HG02642 (cell line): Measurements from ENCODE around the gene IAPP.
"Not testable (repeated sequence)": the region's sequence is repeated elsewhere in the genome, so short reads cannot be mapped to it uniquely, and the experiment has no call there.

ENCODE experiments used
- ATAC-seq: cut with Tn5 transposase; IDR thresholded peaks from one replicate; pipeline ENCODE4 v1.9.1; 2021; ENCODE audit warnings: mild to moderate bottlenecking; ENCODE audit not compliant: unreplicated experiment, poor library complexity

Gene IAPP

GRCh38 chr12:21370845-21371449 lies 1.8 kb upstream of the IAPP start:
- no peak for ATAC-seq

- no peak for ATAC-seq
Observed at GRCh38 chr12:21379218-21379617, 6.5 kb downstream of the IAPP start.

- not testable (repeated sequence) for ATAC-seq
Observed at GRCh38 chr12:21381320-21381719, 8.6 kb downstream of the IAPP start.

GRCh38 chr12:21384261-21384660 lies 11.6 kb downstream of the IAPP start:
- no peak for ATAC-seq

GRCh38 chr12:21387174-21387573 lies 14.5 kb downstream of the IAPP start:
- ATAC-seq = no peak

GRCh38 chr12:21392384-21392783 lies 19.7 kb downstream of the IAPP start:
- no peak for ATAC-seq

DNA sequence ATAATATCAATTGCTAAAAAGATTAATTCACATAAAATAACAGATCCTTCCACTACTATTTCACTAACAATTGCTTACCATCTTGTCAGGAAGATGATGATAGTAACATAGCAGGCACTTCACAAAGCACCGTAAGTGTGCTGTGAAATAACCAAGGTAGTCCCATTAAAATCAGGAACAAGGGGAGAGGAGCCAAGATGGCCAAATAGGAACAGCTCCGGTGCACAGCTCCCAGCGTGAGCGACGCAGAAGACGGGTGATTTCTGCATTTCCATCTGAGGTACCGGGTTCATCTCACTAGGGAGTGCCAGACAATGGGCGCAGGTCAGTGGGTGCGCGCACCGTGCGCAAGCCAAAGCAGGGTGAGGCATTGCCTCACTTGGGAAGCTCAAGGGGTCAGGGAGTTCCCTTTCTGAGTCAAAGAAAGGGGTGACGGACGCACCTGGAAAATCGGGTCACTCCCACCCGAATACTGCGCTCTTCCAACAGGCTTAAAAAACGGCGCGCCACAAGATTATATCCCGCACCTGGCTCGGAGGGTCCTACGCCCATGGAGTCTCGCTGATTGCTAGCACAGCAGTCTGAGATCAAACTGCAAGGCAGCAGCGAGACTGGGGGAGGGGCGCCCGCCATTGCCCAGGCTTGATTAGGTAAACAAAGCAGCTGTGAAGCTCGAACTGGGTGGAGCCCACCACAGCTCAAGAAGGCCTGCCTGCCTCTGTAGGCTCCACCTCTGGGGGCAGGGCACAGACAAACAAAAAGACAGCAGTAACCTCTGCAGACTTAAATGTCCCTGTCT lies 22.3 kb downstream of the IAPP start:
- not testable (repeated sequence) for ATAC-seq

- no peak for ATAC-seq
Observed at GRCh38 chr12:21413369-21414277, 40.9 kb downstream of the IAPP start.

DNA sequence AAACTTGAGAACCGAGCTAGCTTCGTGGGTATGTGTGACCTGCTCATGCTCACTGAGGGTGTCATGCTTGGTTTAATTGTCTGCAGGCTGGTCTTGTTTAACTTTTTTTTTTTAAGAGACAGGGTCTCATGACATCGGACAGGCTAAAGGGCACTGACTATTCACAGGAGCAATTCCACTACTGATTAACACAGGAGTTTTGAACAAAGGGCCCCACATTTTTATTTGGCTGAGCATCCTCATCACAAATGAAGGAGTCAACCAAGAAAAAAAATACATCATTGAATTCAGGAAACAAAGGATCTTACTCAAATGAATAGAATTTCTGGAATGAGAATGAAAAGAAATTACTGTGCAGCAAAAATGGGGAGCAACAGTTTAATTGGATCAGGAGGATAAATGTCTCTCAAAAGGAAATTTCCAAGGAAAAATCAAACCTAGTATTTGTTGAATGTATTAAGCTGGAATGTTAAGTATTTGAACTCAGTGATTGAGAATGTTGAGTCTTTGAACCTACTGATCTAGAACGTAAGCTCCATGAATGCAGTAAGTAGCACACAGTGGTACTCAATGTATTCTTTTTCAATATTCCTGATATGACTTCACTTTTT lies 43.9 kb downstream of the IAPP start:
- no peak for ATAC-seq

DNA sequence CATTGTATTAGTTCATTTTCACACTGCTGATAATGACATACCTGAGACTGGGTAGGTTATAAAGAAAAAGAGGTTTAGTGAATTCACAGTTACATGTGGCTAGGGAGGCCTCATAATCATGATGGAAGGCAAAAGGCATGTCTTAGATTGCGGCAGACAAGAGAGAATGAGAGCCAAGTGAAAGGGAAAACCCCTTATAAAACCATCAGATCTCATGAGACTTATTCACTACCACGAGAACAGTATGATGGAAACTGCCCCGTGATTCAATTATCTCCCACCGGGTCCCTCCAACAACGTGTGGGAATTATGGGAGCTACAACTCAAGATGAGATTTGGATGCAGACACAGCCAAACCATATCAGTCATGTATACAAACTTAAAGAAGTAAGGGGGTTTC lies 45.7 kb downstream of the IAPP start:
- not testable (repeated sequence) for ATAC-seq

DNA sequence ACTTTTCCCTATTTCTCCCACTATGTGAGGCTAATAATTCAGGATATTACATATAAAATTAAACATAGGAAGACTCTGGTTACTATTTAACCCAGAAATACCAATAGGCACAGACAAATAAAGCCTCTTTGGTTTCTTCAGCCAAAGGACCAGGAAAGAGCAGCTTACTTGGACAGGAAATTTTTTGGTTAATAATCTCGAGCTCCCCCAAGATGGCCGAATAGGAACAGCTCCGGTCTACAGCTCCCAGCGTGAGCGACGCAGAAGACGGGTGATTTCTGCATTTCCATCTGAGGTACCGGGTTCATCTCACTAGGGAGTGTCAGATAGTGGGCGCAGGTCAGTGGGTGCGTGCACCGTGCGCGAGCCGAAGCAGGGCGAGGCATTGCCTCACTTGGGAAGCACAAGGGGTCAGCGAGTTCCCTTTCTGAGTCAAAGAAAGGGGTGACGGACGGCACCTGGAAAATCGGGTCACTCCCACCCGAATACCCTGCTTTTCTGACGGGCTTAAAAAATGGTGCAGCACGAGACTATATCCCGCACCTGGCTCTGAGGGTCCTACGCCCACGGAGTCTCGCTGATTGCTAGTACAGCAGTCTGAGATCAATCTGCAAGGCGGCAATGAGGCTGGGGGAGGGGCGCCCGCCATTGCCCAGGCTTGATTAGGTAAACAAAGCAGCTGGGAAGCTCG lies 46.5 kb downstream of the IAPP start:
- not testable (repeated sequence) for ATAC-seq

- ATAC-seq = no peak
Observed at GRCh38 chr12:21428241-21428640, 55.5 kb downstream of the IAPP start.
